ENCODE data around the gene NMRK2.
"Not testable (repeated sequence)": the region's sequence is repeated elsewhere in the genome, so short reads cannot be mapped to it uniquely, and the experiment has no call there.

The NMRK2 gene

DNA sequence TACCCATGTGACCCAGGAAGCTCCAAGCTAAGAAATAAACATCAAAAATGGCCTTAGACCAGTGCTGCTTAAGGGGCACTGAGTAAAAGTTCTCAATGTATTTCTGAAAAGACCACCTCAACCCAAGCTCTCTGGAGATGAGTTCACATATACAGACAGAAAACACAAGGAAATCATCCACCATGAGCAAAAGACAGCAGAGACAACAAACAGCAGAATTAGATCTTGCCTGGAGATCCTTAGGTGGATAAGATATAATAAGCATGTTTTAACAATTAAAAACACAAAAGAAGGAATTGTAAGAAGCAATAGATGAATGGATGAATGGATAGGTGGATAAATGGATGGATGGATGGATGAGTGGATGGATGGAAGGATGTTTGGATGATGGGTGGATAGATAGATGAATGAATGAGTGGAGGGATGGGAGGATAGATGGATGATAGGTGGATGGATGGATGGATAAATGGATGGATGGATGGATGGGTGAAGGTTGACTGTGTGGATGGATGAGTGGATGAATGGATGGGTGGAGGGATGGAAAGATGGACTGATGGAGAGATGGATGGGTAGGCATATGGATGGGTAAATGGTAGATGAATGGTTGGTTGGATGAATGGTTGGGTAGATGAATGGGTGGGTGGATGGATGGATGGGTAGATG, 9.6 kb upstream of the NMRK2 start:
- DNase-seq (ENCODE audit: low read depth) = no peak
- TF ChIP-seq, protein P1, sequence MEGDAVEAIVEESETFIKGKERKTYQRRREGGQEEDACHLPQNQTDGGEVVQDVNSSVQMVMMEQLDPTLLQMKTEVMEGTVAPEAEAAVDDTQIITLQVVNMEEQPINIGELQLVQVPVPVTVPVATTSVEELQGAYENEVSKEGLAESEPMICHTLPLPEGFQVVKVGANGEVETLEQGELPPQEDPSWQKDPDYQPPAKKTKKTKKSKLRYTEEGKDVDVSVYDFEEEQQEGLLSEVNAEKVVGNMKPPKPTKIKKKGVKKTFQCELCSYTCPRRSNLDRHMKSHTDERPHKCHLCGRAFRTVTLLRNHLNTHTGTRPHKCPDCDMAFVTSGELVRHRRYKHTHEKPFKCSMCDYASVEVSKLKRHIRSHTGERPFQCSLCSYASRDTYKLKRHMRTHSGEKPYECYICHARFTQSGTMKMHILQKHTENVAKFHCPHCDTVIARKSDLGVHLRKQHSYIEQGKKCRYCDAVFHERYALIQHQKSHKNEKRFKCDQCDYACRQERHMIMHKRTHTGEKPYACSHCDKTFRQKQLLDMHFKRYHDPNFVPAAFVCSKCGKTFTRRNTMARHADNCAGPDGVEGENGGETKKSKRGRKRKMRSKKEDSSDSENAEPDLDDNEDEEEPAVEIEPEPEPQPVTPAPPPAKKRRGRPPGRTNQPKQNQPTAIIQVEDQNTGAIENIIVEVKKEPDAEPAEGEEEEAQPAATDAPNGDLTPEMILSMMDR (IDR thresholded peaks at IDR 0.05; ENCODE audit: low read depth, low read length) = no peak
- TF ChIP-seq, protein P2, sequence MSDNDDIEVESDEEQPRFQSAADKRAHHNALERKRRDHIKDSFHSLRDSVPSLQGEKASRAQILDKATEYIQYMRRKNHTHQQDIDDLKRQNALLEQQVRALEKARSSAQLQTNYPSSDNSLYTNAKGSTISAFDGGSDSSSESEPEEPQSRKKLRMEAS (IDR thresholded peaks at IDR 0.05; ENCODE audit: low read depth, low read length) = no peak
- TF ChIP-seq MYC (IDR thresholded peaks at IDR 0.05; ENCODE audit: low read depth, low read length) (no peak), POLR2A (IDR thresholded peaks at IDR 0.05; ENCODE audit: extremely low read depth, insufficient read length) (no peak)
- no peak overlapping the region for H3K4me3 ChIP-seq (ENCODE audit: low read depth, low read length)

DNA sequence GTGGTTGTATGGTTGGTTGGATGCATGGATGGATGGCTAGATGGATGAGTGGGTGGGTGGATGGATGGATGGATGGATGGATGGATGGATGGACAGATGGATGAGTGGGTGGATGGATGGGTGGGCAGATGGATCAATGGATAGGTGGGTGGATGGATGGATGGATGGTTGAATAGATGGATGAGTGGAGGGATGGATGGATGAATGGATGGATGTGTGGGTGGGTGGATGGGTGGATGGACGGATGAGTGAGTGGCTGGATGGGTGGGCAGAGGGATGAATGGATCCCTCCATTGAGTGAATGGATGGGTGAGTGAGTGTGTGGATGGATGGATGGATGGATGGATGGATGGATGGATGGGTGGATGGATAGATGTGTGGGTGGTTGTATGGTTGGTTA, 9.0 kb upstream of the NMRK2 start:
- no peak for DNase-seq (ENCODE audit: low read depth)

DNA sequence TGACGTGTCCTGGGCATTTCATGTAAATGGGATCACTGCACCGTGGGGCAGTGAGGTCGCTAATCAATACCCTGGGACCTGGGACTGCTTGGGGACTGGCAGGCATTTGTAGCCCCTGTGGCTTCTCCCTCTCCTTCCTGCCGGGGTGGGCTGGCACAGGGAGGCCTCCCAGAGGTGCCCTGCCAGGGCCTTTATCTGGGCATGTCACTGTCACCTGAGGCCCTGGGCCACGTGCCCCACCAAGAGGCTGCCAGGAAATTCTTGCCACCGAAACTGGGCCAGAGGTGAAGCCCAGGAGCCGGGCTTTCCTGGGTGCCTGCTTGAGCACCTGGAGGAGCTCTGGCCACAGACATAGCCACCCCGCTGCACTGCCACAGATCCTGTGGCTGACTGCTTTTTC, 1.8 kb upstream of the NMRK2 start:
- TF ChIP-seq, protein P2 (IDR thresholded peaks at IDR 0.05; ENCODE audit: low read depth, low read length) = no peak
- TF ChIP-seq, protein P1 (IDR thresholded peaks at IDR 0.05; ENCODE audit: low read depth, low read length) = no peak
- TF ChIP-seq POLR2A (IDR thresholded peaks at IDR 0.05; ENCODE audit: extremely low read depth, insufficient read length) (no peak), MYC (IDR thresholded peaks at IDR 0.05; ENCODE audit: low read depth, low read length) (no peak)
- no peak for DNase-seq (ENCODE audit: low read depth)
- H3K4me3 ChIP-seq (ENCODE audit: low read depth, low read length) = no peak overlapping the region

More for the DNA sequence above, 9.0 kb upstream of the NMRK2 start:
- no peak for TF ChIP-seq POLR2A (IDR thresholded peaks at IDR 0.05; ENCODE audit: extremely low read depth, insufficient read length)
- TF ChIP-seq, protein P2 (IDR thresholded peaks at IDR 0.05; ENCODE audit: low read depth, low read length) = no peak
- TF ChIP-seq, protein P1 (IDR thresholded peaks at IDR 0.05; ENCODE audit: low read depth, low read length) = no peak
- TF ChIP-seq MYC (IDR thresholded peaks at IDR 0.05; ENCODE audit: low read depth, low read length) = no peak
- no peak overlapping the region for H3K4me3 ChIP-seq (ENCODE audit: low read depth, low read length)

DNA sequence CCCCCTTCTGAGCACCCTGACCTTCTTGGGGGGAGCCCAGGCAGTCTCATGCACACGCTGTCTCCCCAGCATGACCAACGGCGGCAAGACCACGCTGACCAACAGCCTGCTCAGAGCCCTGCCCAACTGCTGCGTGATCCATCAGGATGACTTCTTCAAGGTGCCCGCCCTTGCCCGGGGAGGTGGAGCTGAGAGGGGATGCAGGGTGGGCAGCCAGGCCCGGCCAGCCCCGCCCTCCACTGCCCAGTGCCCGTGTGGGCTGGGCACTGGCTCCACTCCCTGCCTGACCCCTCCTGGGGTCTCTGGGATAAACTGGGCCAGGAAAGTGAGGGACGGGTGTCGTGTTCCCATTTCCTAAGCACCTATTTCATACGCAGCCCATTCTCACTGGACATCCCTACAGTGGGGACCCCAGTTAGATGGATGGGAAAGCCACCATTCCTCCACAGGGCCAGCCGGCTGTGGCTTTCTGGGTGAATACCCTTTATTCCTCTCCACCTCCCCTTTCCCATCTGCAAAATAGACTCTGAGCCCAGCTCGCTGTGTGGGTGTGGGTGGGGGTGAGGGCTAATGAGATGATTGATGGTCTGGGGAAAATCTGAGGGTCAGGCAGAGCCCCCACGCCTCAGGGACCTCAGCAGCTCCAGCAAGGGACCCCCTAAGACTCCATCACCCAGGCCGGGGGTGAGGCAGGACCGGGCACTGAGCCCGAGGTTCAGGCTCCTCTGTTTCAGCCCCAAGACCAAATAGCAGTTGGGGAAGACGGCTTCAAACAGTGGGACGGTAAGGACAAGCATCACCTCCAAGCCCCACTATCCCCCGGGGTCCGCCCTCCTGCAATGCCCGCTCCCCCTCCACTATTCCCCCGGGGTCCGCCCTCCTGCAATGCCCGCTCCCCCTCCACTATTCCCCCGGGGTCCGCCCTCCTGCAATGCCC, 3.9 kb downstream of the NMRK2 start:
- H3K4me3 ChIP-seq (ENCODE audit: low read depth, low read length) = no peak overlapping the region
- TF ChIP-seq MYC (IDR thresholded peaks at IDR 0.05; ENCODE audit: low read depth, low read length) (no peak), POLR2A (IDR thresholded peaks at IDR 0.05; ENCODE audit: extremely low read depth, insufficient read length) (no peak)
- TF ChIP-seq, protein P1 (IDR thresholded peaks at IDR 0.05; ENCODE audit: low read depth, low read length) = no peak
- TF ChIP-seq, protein P2 (IDR thresholded peaks at IDR 0.05; ENCODE audit: low read depth, low read length) = no peak
- no peak for DNase-seq (ENCODE audit: low read depth)

DNA sequence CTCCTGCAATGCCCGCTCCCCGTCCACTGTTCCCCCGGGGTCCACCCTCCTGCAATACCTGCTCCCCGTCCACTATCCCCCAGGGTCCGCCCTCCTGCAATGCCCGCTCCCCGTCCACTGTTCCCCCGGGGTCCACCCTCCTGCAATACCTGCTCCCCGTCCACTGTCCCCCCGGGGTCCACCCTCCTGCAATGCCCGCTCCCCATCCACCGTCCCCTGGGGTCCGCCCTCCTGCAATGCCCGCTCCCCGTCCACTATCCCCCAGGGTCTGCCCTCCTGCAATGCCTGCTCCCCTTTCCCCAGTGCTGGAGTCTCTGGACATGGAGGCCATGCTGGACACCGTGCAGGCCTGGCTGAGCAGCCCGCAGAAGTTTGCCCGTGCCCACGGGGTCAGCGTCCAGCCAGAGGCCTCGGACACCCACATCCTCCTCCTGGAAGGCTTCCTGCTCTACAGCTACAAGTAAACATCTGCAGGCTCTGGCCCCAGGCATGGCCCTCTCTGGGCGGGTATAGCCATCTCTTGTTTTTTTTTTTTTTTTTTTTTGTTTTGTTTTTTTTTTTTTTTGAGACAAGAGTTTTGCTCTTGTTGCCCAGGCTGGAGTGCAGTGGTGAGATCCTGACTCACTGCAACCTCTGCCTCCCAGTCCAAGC, 5.6 kb downstream of the NMRK2 start:
- DNase-seq (ENCODE audit: low read depth); H3K4me3 ChIP-seq (ENCODE audit: low read depth, low read length): not testable (repeated sequence)
